GM21619 (cell line): ENCODE data around the gene ACOT11.
"Not testable (repeated sequence)": the region's sequence is repeated elsewhere in the genome, so short reads cannot be mapped to it uniquely, and the experiment has no call there.

Experiments used
- ATAC-seq: cut with Tn5 transposase; IDR thresholded peaks from one replicate; pipeline ENCODE4 v1.9.1; 2021; ENCODE audit not compliant: unreplicated experiment

The ACOT11 gene

GRCh38 chr1:54607821-54608565 is 60.0 kb downstream of the ACOT11 start:
- ATAC-seq, result no peak

- ATAC-seq, result no peak
Observed at GRCh38 chr1:54608566-54609230, 60.7 kb downstream of the ACOT11 start.

GRCh38 chr1:54609301-54609921 is 61.4 kb downstream of the ACOT11 start:
- ATAC-seq, result no peak

GRCh38 chr1:54610048-54610447 is 62.0 kb downstream of the ACOT11 start:
- ATAC-seq, result no peak

GRCh38 chr1:54610601-54611580 is 62.9 kb downstream of the ACOT11 start:
- no peak for ATAC-seq

GRCh38 chr1:54611621-54612020 is 63.6 kb downstream of the ACOT11 start:
- no peak for ATAC-seq

GRCh38 chr1:54614024-54614423 is 66.0 kb downstream of the ACOT11 start:
- no peak for ATAC-seq

- no peak for ATAC-seq
Observed at GRCh38 chr1:54614563-54614962, 66.5 kb downstream of the ACOT11 start.

GRCh38 chr1:54615531-54616279 is 67.7 kb downstream of the ACOT11 start:
- no peak for ATAC-seq

- no peak for ATAC-seq
Observed at GRCh38 chr1:54619749-54620148, 71.7 kb downstream of the ACOT11 start.

GRCh38 chr1:54623216-54624007 is 75.4 kb downstream of the ACOT11 start, which contains the start of gene FAM151A:
FAM151A (minus strand) TSS chr1:54623525; CDS start chr1:54623395, 130 bp downstream.
- no peak for ATAC-seq

GRCh38 chr1:54624466-54625464 is 76.7 kb downstream of the ACOT11 start:
- ATAC-seq, result no peak

- ATAC-seq, result no peak
Observed at GRCh38 chr1:54627196-54627595, 79.2 kb downstream of the ACOT11 start.

- ATAC-seq, result not testable (repeated sequence)
Observed at GRCh38 chr1:54635804-54636203, 87.8 kb downstream of the ACOT11 start.

GRCh38 chr1:54636461-54637446 is 88.7 kb downstream of the ACOT11 start:
- ATAC-seq, result not testable (repeated sequence)

- no peak for ATAC-seq
Observed at GRCh38 chr1:54640361-54640760, 92.3 kb downstream of the ACOT11 start.
